Suppressor macrophage treated with lipopolysaccharide for 4 hours (primary cell): ENCODE measurements around the gene TRIM66.
A peak's percentile ranks its signal among the peaks of the same experiment; 100 is the strongest.

ENCODE experiments used
- DNase-seq: peaks from one replicate; pipeline ENCODE4 v3.0.0-alpha.2; 2020

The TRIM66 gene

GRCh38 chr11:8682303-8683114 is at the start of gene TRIM66, which contains the start of gene RPL27A:
TSS of gene TRIM66 (minus strand) at chr11:8682665. CDS start at chr11:8672274, 10,391 bp downstream.
TSS of gene RPL27A (plus strand) at chr11:8682792. CDS start at chr11:8682814, 22 bp downstream.
- DNase-seq, result peak; percentile 99

GRCh38 chr11:8731647-8732323 is 49.3 kb upstream of the TRIM66 start:
- no peak for DNase-seq

GRCh38 chr11:8730697-8731020 is 48.2 kb upstream of the TRIM66 start:
- no peak for DNase-seq

- no peak for DNase-seq
Observed at GRCh38 chr11:8729837-8730696, 47.6 kb upstream of the TRIM66 start.

DNA sequence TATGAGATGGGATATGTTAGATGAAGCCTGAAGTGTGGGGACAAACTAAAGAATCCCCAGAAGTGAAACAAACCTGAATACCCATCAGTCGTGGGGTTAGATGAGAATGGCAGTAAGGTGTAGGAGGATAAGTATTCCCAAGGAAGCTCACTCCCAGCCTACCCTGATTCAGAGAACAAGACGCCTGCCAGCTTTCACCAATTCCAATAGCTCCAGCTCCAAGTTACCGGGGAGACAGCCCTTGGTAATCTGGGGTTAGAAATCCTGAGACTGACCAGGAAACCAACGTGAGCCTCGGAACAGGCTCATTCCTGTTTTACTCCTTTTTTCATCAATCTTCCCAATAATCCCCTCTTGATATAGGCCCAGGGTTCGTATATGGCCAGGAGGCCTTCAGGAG is 46.6 kb upstream of the TRIM66 start:
- DNase-seq, result no peak

- no peak for DNase-seq
Observed at GRCh38 chr11:8728563-8728962, 46.1 kb upstream of the TRIM66 start.

- DNase-seq, result no peak
Observed at GRCh38 chr11:8726395-8726794, 43.9 kb upstream of the TRIM66 start.

DNA sequence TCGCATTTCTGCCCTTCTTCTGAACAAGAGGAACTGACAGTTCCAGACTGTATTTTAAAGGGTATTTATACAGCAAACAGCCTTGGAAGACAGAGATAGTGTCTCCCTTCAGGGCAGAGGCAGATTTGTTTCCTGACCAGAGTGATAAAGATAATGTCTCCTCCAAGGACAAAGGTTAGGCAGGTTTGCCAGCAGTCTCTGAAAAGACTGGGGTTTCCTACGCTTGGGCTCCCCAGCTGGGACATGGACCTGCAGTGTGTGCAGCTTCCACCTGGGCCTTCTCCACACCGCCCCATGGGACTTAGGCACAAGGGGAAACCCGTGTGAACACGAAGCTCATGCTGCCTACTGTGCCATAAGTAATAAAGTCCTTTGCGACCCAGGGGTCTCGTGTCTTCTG is 42.2 kb upstream of the TRIM66 start:
- DNase-seq, result no peak

- DNase-seq, result no peak
Observed at GRCh38 chr11:8723711-8724110, 41.2 kb upstream of the TRIM66 start.

- no peak for DNase-seq
Observed at GRCh38 chr11:8722809-8723208, 40.3 kb upstream of the TRIM66 start.

- no peak for DNase-seq
Observed at GRCh38 chr11:8721609-8722500, 39.4 kb upstream of the TRIM66 start.

DNA sequence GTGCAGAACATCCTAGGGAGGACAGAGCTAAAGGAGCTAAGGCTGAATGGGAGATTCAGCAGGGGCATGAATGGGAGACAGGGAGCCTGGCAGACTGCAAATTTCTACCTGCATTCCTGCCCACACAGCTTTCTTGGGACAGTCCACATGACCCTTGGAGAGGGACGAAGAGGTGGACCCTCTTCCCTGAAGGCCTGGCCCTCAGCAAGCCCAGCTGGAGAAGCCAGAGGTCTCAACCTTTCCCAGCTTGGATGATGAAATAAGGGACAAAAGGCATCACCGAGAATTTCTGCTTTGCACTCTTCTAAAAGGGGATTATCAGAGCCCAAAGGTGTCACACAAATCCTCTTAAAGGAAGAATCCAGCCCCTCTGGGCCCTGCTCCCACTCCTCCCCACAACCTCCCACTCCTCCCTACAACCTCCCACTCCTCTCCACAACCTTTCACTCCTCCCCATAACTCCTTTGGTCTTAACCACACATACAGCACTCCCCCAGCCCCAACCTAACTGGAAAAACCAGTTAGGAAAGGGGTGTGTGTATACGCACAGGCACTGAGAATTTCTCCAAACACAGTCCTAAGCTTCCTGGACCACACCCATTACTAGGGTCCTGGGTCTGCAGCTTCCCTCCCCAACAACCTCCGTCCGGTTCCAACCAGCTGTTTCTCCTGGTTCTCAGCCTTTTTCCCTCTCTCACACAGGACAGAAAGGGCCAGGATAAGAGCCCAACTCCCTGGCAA is 38.6 kb upstream of the TRIM66 start:
- no peak for DNase-seq

DNA sequence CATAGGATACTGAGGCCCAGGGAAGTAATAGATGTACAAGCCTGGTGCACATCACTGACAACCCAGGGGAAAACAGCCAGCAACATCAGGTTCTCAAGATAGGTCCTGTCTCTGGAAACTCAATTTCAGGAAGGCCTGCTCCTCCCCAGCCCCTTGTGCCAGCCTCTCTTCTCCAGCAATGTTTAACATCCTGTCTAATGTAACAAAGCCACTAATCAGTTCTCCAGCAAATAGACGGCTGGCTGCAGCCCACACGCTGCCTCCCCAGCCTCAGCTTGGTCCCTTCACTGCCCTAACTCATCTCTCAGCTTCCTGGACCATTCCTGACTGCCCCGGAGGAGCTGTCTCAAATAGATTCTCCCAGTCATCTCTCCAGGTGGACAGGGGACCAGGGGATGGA is 37.9 kb upstream of the TRIM66 start:
- DNase-seq, result no peak

- no peak for DNase-seq
Observed at GRCh38 chr11:8719721-8720120, 37.3 kb upstream of the TRIM66 start.

GRCh38 chr11:8719211-8719649 is 36.8 kb upstream of the TRIM66 start:
- peak; percentile 15 for DNase-seq

- DNase-seq, result peak; percentile 57
Observed at GRCh38 chr11:8717876-8718753, 35.6 kb upstream of the TRIM66 start.

DNA sequence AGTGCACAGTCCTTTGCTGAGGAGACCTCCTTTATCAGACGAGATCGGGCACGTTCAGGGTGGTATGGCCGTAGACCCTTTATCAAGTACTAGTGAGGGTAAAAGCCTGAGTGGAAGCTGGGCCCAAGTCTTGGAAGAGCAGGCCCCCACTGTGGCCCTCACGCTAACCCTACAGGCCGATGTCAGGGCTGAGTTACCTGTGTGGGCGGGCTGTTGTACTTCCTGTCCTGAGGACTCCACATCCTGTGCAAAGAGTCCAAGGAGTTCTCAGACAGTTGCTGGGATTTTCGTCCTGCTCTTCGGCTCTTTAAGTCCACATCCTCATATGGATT is 35.0 kb upstream of the TRIM66 start:
- DNase-seq, result peak; percentile 10

GRCh38 chr11:8715501-8715900 is 33.0 kb upstream of the TRIM66 start:
- peak; percentile 71 for DNase-seq

GRCh38 chr11:8714622-8715225 is 32.3 kb upstream of the TRIM66 start:
- DNase-seq, result no peak

DNA sequence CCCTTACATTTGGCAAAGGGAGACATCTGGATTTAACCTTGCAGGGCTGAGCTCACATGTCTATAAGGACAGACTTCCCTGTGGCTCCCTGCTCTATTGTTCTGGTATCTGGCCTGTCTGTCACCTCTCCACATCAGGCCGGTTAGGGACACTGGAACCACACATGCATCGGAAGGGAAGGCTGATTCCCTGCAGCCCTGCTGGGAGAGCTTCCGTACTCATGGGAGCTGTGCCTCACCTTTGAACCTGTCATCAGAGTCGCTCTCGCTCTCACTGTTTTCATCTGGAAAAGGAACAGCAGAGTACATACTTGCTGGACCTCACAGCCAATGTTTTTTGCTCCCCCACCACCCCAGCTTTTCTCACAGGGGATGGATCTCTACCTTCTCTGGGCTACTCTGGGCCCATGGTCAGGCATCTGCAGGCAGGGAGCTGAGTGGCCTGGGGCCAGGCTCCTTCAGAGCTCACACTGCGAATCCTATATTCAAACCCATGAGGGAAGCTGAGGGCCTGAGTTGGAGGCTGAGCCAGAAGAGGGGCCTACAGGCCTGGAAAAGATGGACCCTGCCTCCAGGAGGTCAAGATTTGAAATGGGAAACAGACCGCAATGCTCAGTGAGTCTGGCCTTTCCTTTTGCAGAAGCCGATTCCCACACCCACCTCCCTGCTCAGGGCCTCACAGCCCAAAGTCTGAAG is 31.4 kb upstream of the TRIM66 start:
- no peak for DNase-seq
